Ishikawa (cell line): ENCODE data around the gene CEP112.

ENCODE experiments used
- CEBPB ChIP-seq: IDR thresholded peaks from 2 replicates; pipeline ENCODE4 v1.6.1; 2012
- EGR1 ChIP-seq: IDR thresholded peaks from 2 replicates; pipeline ENCODE4 v1.6.1; 2012
- EP300 ChIP-seq: IDR thresholded peaks from 2 replicates; pipeline ENCODE4 v1.6.1; 2012; ENCODE audit warnings: borderline replicate concordance
- FOXM1 ChIP-seq: IDR thresholded peaks from 2 replicates; pipeline ENCODE4 v1.6.1; 2012; ENCODE audit warnings: low read depth, borderline replicate concordance
- RAD21 ChIP-seq: IDR thresholded peaks from 2 replicates; pipeline ENCODE4 v1.6.1; 2012; ENCODE audit warnings: low read depth
- TAF1 ChIP-seq: IDR thresholded peaks from 2 replicates; pipeline ENCODE4 v1.6.1; 2012; ENCODE audit warnings: low read depth, mild to moderate bottlenecking
- TEAD4 ChIP-seq: IDR thresholded peaks from 2 replicates; pipeline ENCODE4 v1.6.1; 2012
- YY1 ChIP-seq: IDR thresholded peaks from 2 replicates; pipeline ENCODE4 v1.6.1; 2012; ENCODE audit warnings: low read depth
- TF ChIP-seq, protein P1 (sequence below): IDR thresholded peaks from 2 replicates; pipeline ENCODE4 v1.6.1; 2012; ENCODE audit warnings: low read depth, mild to moderate bottlenecking
- TF ChIP-seq, protein P2 (sequence below): IDR thresholded peaks from 2 replicates; pipeline ENCODE4 v1.6.1; 2012

GRCh38 chr17:66192378-66192687, 400 bp upstream of the CEP112 start:
- TF ChIP-seq YY1, result no peak
- no peak for TF ChIP-seq RAD21
- no peak for TF ChIP-seq CEBPB
- no peak for TF ChIP-seq EP300
- TF ChIP-seq, protein P1, sequence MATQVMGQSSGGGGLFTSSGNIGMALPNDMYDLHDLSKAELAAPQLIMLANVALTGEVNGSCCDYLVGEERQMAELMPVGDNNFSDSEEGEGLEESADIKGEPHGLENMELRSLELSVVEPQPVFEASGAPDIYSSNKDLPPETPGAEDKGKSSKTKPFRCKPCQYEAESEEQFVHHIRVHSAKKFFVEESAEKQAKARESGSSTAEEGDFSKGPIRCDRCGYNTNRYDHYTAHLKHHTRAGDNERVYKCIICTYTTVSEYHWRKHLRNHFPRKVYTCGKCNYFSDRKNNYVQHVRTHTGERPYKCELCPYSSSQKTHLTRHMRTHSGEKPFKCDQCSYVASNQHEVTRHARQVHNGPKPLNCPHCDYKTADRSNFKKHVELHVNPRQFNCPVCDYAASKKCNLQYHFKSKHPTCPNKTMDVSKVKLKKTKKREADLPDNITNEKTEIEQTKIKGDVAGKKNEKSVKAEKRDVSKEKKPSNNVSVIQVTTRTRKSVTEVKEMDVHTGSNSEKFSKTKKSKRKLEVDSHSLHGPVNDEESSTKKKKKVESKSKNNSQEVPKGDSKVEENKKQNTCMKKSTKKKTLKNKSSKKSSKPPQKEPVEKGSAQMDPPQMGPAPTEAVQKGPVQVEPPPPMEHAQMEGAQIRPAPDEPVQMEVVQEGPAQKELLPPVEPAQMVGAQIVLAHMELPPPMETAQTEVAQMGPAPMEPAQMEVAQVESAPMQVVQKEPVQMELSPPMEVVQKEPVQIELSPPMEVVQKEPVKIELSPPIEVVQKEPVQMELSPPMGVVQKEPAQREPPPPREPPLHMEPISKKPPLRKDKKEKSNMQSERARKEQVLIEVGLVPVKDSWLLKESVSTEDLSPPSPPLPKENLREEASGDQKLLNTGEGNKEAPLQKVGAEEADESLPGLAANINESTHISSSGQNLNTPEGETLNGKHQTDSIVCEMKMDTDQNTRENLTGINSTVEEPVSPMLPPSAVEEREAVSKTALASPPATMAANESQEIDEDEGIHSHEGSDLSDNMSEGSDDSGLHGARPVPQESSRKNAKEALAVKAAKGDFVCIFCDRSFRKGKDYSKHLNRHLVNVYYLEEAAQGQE, result no peak
- TF ChIP-seq, protein P2, sequence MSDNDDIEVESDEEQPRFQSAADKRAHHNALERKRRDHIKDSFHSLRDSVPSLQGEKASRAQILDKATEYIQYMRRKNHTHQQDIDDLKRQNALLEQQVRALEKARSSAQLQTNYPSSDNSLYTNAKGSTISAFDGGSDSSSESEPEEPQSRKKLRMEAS, result no peak
- no peak for TF ChIP-seq TAF1
- no peak for TF ChIP-seq TEAD4
- no peak for TF ChIP-seq FOXM1
- no peak for TF ChIP-seq EGR1
